Neural cell (in vitro differentiated cells): ENCODE measurements around the gene SEPTIN8. TPM values are rescaled to one million over a fixed set of nuclear protein-coding genes. Genes with fewer than 3 reads are reported as not detected.

Source experiments
- polyA plus RNA-seq: library from polyadenylated mRNA; depleted of rRNA; stranded (reverse); fragments of >200 nt; gene quantifications from 2 replicates; pipeline ENCODE4 v1.2.3, GENCODE V29; 2014

SEPTIN8 gene
- polyA plus RNA-seq, 1 donor from 2014 or later: 37.7 TPM

Other genes starting within 250 kb of the SEPTIN8 start
- not detected in 2 replicates for gene IL5, start 233.7 kb downstream of the SEPTIN8 start, polyA plus RNA-seq
- 6.7 and 7.5 TPM in 2 replicates for gene RAD50, start 220.3 kb downstream of the SEPTIN8 start, polyA plus RNA-seq
- 0.25 TPM in 1 of 2 replicates, not detected in the other for gene IL13, start 119.1 kb downstream of the SEPTIN8 start, polyA plus RNA-seq
- not detected in 2 replicates for gene IL4, start 103.2 kb downstream of the SEPTIN8 start, polyA plus RNA-seq
- 84.6 and 94.4 TPM in 2 replicates for gene KIF3A, start 39.7 kb downstream of the SEPTIN8 start, polyA plus RNA-seq
- not detected in 2 replicates for gene CCNI2, start 29.8 kb downstream of the SEPTIN8 start, polyA plus RNA-seq
- gene SOWAHA, start 36.1 kb upstream of the SEPTIN8 start, polyA plus RNA-seq: 23.4 and 26.9 TPM in 2 replicates
- 0.84 and 1.8 TPM in 2 replicates for gene SHROOM1, start 53.4 kb upstream of the SEPTIN8 start, polyA plus RNA-seq
- 4.6 and 5.1 TPM in 2 replicates for gene GDF9, start 89.2 kb upstream of the SEPTIN8 start, polyA plus RNA-seq
- 413 and 444 TPM in 2 replicates for gene UQCRQ, start 89.4 kb upstream of the SEPTIN8 start, polyA plus RNA-seq
- 1.1 and 1.6 TPM in 2 replicates for gene LEAP2, start 96.4 kb upstream of the SEPTIN8 start, polyA plus RNA-seq
- 54.0 and 60.6 TPM in 2 replicates for gene AFF4, start 186.4 kb upstream of the SEPTIN8 start, polyA plus RNA-seq
- 68.0 and 70.3 TPM in 2 replicates for gene ZCCHC10, start 249.3 kb upstream of the SEPTIN8 start, polyA plus RNA-seq